SK-N-SH treated with all-trans-retinoic acid at 6 μM for 48 hours (cell line): ENCODE measurements around the gene DDX24.

Experiments
- ATAC-seq: fragments of 200-7000 bp; cut with Tn5 transposase; 3 replicates; pipeline ENCODE4 v1.9.1; 2020; ENCODE audit warnings: mild to moderate bottlenecking, moderate library complexity
- BACH2 ChIP-seq: fragments of 250-450 bp; sonication (Bioruptor Pico); IDR thresholded peaks from 2 replicates; pipeline ENCODE4 v1.9.0; 2021; ENCODE audit warnings: mild to moderate bottlenecking, borderline replicate concordance
- CREB5 ChIP-seq: fragments of 250-450 bp; sonication (Bioruptor Pico); IDR thresholded peaks from 2 replicates; pipeline ENCODE4 v1.5.1; 2020; ENCODE audit warnings: low read depth, mild to moderate bottlenecking, moderate library complexity
- CSDC2 ChIP-seq: fragments of 250-450 bp; sonication (Bioruptor Pico); IDR thresholded peaks from 2 replicates; pipeline ENCODE4 v1.5.0; 2020; ENCODE audit warnings: mild to moderate bottlenecking, moderate library complexity
- CSRNP3 ChIP-seq: fragments of 250-450 bp; sonication (Bioruptor Pico); IDR thresholded peaks from 2 replicates; pipeline ENCODE4 v1.5.1; 2021; ENCODE audit warnings: mild to moderate bottlenecking, moderate library complexity
- ESRRG ChIP-seq: fragments of 250-450 bp; sonication (Bioruptor Pico); IDR thresholded peaks from 2 replicates; pipeline ENCODE4 v1.6.1; 2021; ENCODE audit warnings: mild to moderate bottlenecking
- GLIS3 ChIP-seq: fragments of 250-450 bp; sonication (Bioruptor Pico); IDR thresholded peaks from 2 replicates; pipeline ENCODE4 v1.5.0; 2020; ENCODE audit warnings: mild to moderate bottlenecking, moderate library complexity
- ISL1 ChIP-seq: fragments of 250-450 bp; sonication (Bioruptor Pico); IDR thresholded peaks from 2 replicates; pipeline ENCODE4 v2.1.2; 2022; ENCODE audit warnings: mild to moderate bottlenecking, moderate library complexity
- PATZ1 ChIP-seq: fragments of 250-450 bp; sonication (Bioruptor Pico); IDR thresholded peaks from 2 replicates; pipeline ENCODE4 v1.8.0; 2020; ENCODE audit warnings: mild to moderate bottlenecking, moderate library complexity, borderline replicate concordance
- PPARA ChIP-seq: fragments of 250-450 bp; sonication (Bioruptor Pico); IDR thresholded peaks from 2 replicates; pipeline ENCODE4 v1.5.0; 2020; ENCODE audit warnings: mild to moderate bottlenecking, borderline replicate concordance
- RARB ChIP-seq: fragments of 250-450 bp; sonication (Bioruptor Pico); IDR thresholded peaks from 2 replicates; pipeline ENCODE4 v1.8.0; 2021; ENCODE audit warnings: mild to moderate bottlenecking, moderate library complexity
- SNAI2 ChIP-seq: fragments of 250-450 bp; sonication (Bioruptor Pico); IDR thresholded peaks from 2 replicates; pipeline ENCODE4 v1.5.0; 2020; ENCODE audit warnings: mild to moderate bottlenecking, moderate library complexity
- TCF4 ChIP-seq: fragments of 250-450 bp; sonication (Bioruptor Pico); IDR thresholded peaks from 2 replicates; pipeline ENCODE4 v1.8.0; 2021; ENCODE audit warnings: mild to moderate bottlenecking, moderate library complexity, borderline replicate concordance
- TOX ChIP-seq: fragments of 250-450 bp; sonication (Bioruptor Pico); IDR thresholded peaks from 2 replicates; pipeline ENCODE4 v1.8.0; 2021; ENCODE audit warnings: mild to moderate bottlenecking, moderate library complexity, borderline replicate concordance
- ZC3H10 ChIP-seq: fragments of 250-450 bp; sonication (Bioruptor Pico); IDR thresholded peaks from 2 replicates; pipeline ENCODE4 v1.5.1; 2021; ENCODE audit warnings: mild to moderate bottlenecking, moderate library complexity
- ZFP3 ChIP-seq: fragments of 250-450 bp; sonication (Bioruptor Pico); IDR thresholded peaks from 2 replicates; pipeline ENCODE4 v1.5.0; 2020; ENCODE audit warnings: mild to moderate bottlenecking, moderate library complexity
- ZFP30 ChIP-seq: fragments of 450-650 bp; formaldehyde crosslinking; IDR thresholded peaks from 2 replicates; pipeline ENCODE4 v1.5.0; 2022; ENCODE audit warnings: mild to moderate bottlenecking, moderate library complexity
- ZNF565 ChIP-seq: fragments of 450-650 bp; formaldehyde crosslinking; conservative IDR thresholded peaks from 2 replicates; pipeline ENCODE4 v1.5.0; 2020; ENCODE audit warnings: low read depth, mild to moderate bottlenecking, moderate library complexity
- ZNF70 ChIP-seq: fragments of 450-650 bp; formaldehyde crosslinking; IDR thresholded peaks from 2 replicates; pipeline ENCODE4 v1.5.0; 2020; ENCODE audit warnings: mild to moderate bottlenecking, moderate library complexity
- ZNF8 ChIP-seq: fragments of 450-650 bp; formaldehyde crosslinking; IDR thresholded peaks from 2 replicates; pipeline ENCODE4 v1.5.0; 2020; ENCODE audit warnings: mild to moderate bottlenecking, moderate library complexity

DDX24 gene

GRCh38 chr14:94029671-94030203 is 51.3 kb downstream of the DDX24 start (continued):
- no peak for TF ChIP-seq TCF4 (CRISPR knock-in tag)
- TF ChIP-seq ZFP30 = no peak
- TF ChIP-seq ESRRG (CRISPR knock-in tag) = no peak
- no peak for TF ChIP-seq TOX (CRISPR knock-in tag)

- no peak for TF ChIP-seq GLIS3
- TF ChIP-seq, all 23 proteins: peak for 0
- ATAC-seq = no peak
These were observed 51.7 kb downstream of the DDX24 start for GRCh38 chr14:94029265-94029664.

GRCh38 chr14:94028450-94028826 is 52.6 kb downstream of the DDX24 start:
- ATAC-seq = no peak
- no peak for TF ChIP-seq CREB5
- TF ChIP-seq RARB (CRISPR knock-in tag) = no peak
- TF ChIP-seq ESRRG (CRISPR knock-in tag) = no peak
- no peak for TF ChIP-seq TCF4 (CRISPR knock-in tag)
- TF ChIP-seq PATZ1 (CRISPR knock-in tag) = no peak
- no peak for TF ChIP-seq ZNF8 (CRISPR knock-in tag)
- TF ChIP-seq PPARA (CRISPR knock-in tag) = no peak
- no peak for TF ChIP-seq BACH2 (CRISPR knock-in tag)
- no peak for TF ChIP-seq TOX (CRISPR knock-in tag)

GRCh38 chr14:94027566-94028449 is 53.2 kb downstream of the DDX24 start:
- no peak for TF ChIP-seq TCF4 (CRISPR knock-in tag)
- TF ChIP-seq RARB (CRISPR knock-in tag) = no peak
- no peak for TF ChIP-seq SNAI2 (CRISPR knock-in tag)
- TF ChIP-seq ESRRG (CRISPR knock-in tag) = no peak
- no peak for TF ChIP-seq ISL1 (CRISPR knock-in tag)
- no peak for TF ChIP-seq PPARA (CRISPR knock-in tag)
- TF ChIP-seq CSDC2 (CRISPR knock-in tag) = no peak
- no peak for TF ChIP-seq GLIS3
- no peak for TF ChIP-seq PATZ1 (CRISPR knock-in tag)
- no peak for ATAC-seq

- TF ChIP-seq GLIS3 = no peak
- TF ChIP-seq ZC3H10 (CRISPR knock-in tag) = no peak
- no peak for ATAC-seq
These were observed 54.0 kb downstream of the DDX24 start for GRCh38 chr14:94026889-94027469.

- ATAC-seq = peak; percentile 100
- TF ChIP-seq CSDC2 (CRISPR knock-in tag) (no peak), ISL1 (CRISPR knock-in tag) (no peak), PPARA (CRISPR knock-in tag) (no peak), ZNF565 (no peak), PATZ1 (CRISPR knock-in tag) (no peak; the same call in 1 of the 2 replicates), CREB5 (no peak), ZNF70 (no peak), ZNF8 (CRISPR knock-in tag) (no peak), RARB (CRISPR knock-in tag) (no peak), BACH2 (CRISPR knock-in tag) (no peak), ZFP3 (CRISPR knock-in tag) (no peak), CSRNP3 (no peak)
These were observed 54.7 kb downstream of the DDX24 start, which contains the start of gene OTUB2 for GRCh38 chr14:94026173-94026888. OTUB2 (plus strand) TSS chr14:94026340; CDS start chr14:94026538, 198 bp downstream.
